DMS53 treated with DMSO at 0.1 percent for 48 hours (cell line): ENCODE measurements around the gene SON.

ENCODE experiments used
- DNase-seq: peaks from one replicate; lab custom pipeline; 2025; ENCODE audit not compliant: unreplicated experiment; lab: John Stamatoyannopoulos, UW

SON gene

DNA sequence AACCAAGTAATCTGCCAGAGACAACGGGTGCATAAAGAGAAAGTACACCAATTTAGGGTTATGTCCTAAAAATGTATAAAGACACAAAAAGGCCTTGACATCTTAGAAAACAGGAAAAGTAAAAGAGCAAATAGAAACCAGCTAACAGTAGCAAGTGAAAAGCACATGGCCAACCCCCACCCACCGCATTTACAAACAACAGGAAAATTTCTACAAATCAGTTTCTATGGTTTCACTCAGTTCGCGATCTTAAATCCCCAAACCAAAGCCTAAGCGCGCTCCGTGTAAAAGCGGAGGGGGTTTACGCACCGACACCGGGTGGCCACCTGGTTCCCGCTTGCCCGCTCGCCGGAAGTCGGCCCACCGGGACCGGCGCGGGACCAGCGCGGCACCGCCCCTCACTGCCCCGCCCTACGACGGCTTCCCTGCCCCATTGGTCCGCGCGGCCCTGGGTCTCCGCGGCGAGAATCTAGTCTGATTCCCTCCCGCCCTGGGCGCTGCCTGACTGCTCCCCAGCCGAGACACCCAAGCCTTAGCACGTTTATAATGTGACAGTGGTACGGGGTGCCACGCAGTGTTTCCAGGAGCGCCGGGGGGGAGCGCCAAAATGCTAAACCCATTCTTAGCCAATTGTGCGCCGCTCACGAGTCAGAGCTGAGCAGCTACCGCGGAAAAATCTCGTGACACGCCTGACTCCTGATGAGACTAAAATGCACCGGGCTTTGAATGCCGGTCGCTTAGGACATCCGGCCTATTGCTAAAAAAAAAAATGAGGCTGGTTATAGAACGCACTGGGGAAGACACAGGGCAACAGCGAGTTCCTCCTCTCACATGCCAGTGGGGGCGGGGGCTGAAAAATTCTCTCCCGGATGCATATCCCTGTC lies 840 bp upstream of the SON start, which contains the start of gene GART:
Gene GART, minus strand, starts transcription at position 362 of the 884 bp plus-strand sequence. CDS start 2,802 bp downstream, outside the sequence.
- DNase-seq = peak; percentile 46

GRCh38 chr21:33543505-33544129 lies 779 bp downstream of the SON start:
- no peak for DNase-seq

GRCh38 chr21:33544451-33545195 lies 1.8 kb downstream of the SON start:
- no peak for DNase-seq

DNA sequence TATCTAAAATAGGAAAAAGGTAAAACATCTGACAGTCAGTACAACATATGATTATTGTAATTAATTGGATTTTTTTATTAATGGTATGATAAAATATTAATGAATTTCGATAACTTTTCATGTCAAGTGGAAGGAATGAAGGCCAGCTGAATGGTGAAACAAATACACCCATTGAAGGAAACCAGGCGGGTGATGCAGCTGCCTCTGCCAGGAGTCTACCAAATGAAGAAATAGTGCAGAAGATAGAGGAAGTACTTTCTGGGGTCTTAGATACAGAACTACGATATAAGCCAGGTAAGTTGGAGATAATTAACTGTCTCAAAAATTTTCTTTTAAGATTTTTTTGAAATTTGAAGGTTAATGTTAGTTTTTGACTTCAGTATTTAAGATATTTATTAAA lies 3.2 kb downstream of the SON start:
- DNase-seq = no peak

- no peak for DNase-seq
Observed at GRCh38 chr21:33549848-33550771, 7.3 kb downstream of the SON start.

GRCh38 chr21:33550772-33551660 lies 8.2 kb downstream of the SON start:
- DNase-seq = no peak

- no peak for DNase-seq
Observed at GRCh38 chr21:33551664-33552063, 8.8 kb downstream of the SON start.

- no peak for DNase-seq
Observed at GRCh38 chr21:33552093-33552998, 9.5 kb downstream of the SON start.

GRCh38 chr21:33552999-33553598 lies 10.3 kb downstream of the SON start:
- no peak for DNase-seq

GRCh38 chr21:33554236-33554981 lies 11.6 kb downstream of the SON start:
- no peak for DNase-seq

GRCh38 chr21:33554982-33555344 lies 12.1 kb downstream of the SON start:
- no peak for DNase-seq

DNA sequence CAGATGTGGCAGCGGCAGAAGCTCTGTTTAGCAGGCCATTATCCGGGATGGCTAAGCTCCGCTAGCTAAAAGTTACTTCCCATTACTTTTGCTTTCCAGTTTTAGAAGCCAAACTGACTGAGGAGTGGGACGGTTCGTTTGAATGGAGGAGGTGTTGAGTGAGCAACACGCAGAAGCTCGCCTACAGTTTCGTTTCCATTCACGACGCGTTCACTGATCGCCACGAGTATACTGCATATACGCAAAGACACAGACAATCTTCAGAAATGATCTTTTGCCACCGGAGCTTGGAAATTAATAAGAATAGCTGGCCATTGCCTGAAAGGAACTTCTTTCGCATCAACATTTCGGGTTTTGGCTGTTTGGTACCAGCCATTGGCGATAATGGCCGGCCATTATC lies 14.6 kb downstream of the SON start:
- no peak for DNase-seq

- DNase-seq = no peak
Observed at GRCh38 chr21:33558777-33559421, 16.1 kb downstream of the SON start.

DNA sequence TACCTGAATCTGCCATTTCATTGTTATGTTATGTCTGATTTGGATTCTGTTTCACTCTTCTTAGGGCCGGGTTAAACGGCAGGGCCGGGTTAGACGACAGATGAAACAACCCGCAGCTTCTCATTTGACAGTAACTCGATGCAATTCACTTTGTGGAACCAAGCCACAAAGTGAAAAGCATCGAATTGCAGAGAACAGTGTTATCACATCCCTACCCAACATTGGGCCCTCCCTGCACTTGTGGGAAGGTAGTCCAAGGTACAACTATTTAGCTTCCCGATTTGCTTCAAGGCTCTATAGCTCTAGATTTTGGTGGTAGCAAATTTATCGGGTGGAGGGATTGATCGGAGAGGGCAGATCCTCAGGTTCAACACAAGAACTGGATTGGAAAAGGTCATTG lies 17.0 kb downstream of the SON start:
- no peak for DNase-seq

GRCh38 chr21:33560965-33561364 lies 18.1 kb downstream of the SON start:
- DNase-seq = no peak

DNA sequence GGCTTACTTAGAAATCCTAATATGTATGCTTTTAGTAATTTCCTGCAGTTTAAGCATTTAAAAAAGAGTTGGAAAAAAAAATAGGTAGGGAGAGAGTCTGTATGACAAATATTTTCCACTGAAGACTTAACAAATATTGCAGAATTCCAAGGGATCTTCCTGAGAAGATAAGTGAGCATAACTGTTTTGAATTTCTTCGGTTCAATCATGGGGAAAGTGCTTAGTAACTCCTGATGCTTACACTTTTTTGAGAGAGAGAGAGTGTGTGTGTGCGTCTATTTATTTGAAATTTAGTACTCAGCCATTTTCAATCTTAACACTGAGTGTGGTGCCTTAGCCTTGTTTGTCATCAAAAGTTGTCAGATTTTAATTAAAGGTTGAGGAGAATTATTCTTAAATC lies 18.5 kb downstream of the SON start:
- no peak for DNase-seq

GRCh38 chr21:33562389-33562788 lies 19.6 kb downstream of the SON start:
- no peak for DNase-seq
